Hematopoietic multipotent progenitor cell treated with erythropoietin and hydrocortisone succinate and interleukin-3 and kit ligand, for 6 days (in vitro differentiated cells): ENCODE data around the gene NOMO2.
"Not testable (repeated sequence)": the region's sequence is repeated elsewhere in the genome, so short reads cannot be mapped to it uniquely, and the experiment has no call there.

Source experiments
- DNase-seq: peaks from one replicate; pipeline ENCODE4 v3.0.0-alpha.2; 2015

NOMO2 gene

DNA sequence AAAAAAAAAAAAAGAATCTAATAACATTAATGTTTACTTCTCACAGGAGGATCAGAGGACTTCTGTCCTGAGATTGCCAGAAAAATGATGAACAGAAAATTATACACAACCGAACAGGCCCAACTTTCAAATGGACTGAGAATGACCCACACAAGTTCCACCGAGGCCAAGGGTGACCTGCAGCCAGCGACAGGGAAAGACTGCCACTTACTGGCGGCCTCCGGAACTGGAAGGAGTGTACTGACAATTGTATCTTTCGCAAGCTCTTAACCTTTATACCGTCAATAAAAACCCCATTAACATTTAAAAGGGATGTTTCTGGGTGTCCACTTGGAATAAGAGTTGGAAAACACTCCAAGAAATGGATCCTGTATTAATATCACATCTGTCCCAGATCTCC is 63.5 kb downstream of the NOMO2 start:
- not testable (repeated sequence) for DNase-seq

GRCh38 chr16:18497032-18497431 is 64.9 kb downstream of the NOMO2 start:
- DNase-seq, result not testable (repeated sequence)

DNA sequence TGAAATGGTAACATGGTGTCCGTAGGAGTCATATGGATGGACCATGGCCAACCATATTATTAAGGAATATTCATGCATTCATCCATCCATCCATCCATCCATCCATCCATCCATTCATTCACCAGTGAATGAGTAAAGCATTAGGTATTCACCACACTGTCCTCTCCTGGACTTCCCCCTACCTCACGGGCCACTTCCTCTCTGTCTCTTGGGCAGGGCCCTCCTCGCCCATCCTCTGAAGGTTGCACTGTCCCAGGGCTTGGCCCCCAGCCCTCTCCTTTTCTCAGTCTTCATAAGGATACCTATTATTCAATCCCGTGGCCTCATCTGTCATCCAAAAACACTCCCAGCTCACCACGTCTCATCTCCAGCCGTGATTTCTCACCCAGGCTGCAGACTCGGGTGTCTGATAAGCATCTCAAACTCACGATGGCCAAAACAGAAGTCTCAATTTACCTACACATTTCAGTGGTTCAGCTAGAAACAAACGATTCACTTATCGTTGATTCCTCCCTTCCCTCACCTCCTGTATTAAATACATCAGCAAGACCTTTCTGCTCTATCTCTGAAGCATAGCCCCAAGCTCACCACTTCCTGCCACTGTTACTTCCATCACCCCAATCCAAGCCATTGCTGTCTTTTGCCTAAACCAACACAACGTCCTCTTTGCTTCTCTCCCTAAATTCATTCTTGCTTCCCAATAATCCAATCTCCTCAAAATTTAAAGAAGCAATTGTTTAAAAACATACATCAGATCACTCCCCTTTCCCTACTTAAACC is 69.6 kb downstream of the NOMO2 start:
- not testable (repeated sequence) for DNase-seq

DNA sequence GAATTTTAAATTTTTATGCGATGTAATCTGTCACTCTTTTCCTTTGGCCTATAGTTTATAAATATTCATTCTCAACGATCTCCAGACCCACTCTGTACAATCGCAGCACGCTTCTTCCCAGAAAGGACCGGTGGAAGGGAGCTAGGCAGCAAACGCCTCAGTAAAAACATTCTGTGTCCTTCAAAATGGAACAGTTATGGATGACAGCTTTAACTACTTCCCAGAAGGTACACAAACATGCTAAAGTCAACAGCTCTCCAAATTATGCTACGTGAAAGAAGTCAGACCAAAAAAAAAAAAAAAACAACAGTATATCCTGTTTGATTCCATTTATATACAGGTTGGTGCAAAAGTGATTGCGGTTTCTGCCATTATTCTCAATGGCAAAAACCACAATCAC is 125.9 kb downstream of the NOMO2 start:
- DNase-seq, result not testable (repeated sequence)

DNA sequence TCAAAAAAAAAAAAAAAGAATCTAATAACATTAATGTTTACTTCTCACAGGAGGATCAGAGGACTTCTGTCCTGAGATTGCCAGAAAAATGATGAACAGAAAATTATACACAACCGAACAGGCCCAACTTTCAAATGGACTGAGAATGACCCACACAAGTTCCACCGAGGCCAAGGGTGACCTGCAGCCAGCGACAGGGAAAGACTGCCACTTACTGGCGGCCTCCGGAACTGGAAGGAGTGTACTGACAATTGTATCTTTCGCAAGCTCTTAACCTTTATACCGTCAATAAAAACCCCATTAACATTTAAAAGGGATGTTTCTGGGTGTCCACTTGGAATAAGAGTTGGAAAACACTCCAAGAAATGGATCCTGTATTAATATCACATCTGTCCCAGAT is 146.1 kb downstream of the NOMO2 start:
- not testable (repeated sequence) for DNase-seq

DNA sequence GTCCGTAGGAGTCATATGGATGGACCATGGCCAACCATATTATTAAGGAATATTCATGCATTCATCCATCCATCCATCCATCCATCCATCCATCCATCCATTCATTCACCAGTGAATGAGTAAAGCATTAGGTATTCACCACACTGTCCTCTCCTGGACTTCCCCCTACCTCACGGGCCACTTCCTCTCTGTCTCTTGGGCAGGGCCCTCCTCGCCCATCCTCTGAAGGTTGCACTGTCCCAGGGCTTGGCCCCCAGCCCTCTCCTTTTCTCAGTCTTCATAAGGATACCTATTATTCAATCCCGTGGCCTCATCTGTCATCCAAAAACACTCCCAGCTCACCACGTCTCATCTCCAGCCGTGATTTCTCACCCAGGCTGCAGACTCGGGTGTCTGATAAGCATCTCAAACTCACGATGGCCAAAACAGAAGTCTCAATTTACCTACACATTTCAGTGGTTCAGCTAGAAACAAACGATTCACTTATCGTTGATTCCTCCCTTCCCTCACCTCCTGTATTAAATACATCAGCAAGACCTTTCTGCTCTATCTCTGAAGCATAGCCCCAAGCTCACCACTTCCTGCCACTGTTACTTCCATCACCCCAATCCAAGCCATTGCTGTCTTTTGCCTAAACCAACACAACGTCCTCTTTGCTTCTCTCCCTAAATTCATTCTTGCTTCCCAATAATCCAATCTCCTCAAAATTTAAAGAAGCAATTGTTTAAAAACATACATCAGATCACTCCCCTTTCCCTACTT is 152.2 kb downstream of the NOMO2 start:
- DNase-seq, result not testable (repeated sequence)

- DNase-seq, result not testable (repeated sequence)
Observed at GRCh38 chr16:18401851-18402657, 159.8 kb downstream of the NOMO2 start.

- DNase-seq, result not testable (repeated sequence)
Observed at GRCh38 chr16:18401159-18401558, 160.7 kb downstream of the NOMO2 start.

- not testable (repeated sequence) for DNase-seq
Observed at GRCh38 chr16:18394363-18394762, 167.5 kb downstream of the NOMO2 start.

DNA sequence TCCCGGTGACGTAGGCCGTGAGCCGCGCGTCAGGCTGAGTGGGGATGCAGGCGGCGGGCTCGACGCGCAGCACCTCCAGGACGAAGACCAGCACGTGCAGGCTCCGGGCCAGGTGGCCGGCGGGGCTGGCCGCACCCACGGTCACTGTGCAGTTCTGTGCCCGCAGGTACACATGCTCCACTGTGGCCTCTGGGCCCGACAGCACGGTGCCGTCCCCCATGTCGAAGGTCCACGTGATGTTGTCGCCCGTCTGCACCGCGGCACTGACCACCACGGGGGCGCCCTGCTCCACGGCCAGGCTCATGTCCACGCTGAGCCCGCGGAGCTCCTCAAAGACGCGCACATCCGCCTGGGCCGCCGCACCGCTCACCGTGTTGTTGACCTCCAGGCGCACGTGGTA is 174.1 kb downstream of the NOMO2 start:
- not testable (repeated sequence) for DNase-seq

- DNase-seq, result not testable (repeated sequence)
Observed at GRCh38 chr16:18386517-18386916, 175.4 kb downstream of the NOMO2 start.

DNA sequence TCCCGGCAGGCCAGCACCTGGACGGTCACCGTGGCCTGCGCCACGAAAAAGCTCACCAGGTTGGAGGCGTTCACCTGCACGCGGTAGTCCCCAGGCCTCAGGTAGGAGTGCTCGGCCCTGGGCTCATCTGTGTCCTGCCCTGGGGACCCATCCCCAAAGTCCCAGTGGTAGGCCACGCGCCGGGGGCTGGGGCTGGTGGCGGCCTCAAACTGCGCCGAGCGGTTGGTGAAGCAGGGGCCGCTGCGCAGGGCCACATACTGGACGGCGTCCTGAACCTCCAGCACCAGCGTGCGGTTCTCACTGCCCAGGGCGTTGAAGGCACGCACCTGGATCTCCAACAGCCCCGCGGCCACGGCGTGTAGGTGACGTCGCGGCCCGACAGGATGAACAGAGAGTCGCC is 176.6 kb downstream of the NOMO2 start:
- not testable (repeated sequence) for DNase-seq

DNA sequence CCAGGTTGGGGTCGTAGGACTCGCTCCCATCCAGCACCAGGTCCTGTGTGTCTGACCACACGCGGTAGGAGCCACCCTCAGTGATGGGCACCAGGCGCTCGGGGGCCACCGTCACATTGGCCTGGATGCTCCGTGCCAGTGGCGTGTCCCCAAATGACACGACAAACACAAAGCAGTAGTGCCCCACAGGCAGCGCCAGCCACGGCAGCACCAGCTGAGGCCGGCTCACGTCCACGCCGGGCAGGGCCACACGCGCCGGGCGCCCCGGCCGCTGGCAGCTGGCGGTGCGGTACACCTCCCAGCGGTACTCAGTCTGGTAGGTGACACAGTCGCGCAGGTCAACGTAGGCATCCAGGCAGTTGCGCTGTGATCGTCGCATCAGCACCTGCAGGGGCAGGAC is 177.0 kb downstream of the NOMO2 start:
- not testable (repeated sequence) for DNase-seq

DNA sequence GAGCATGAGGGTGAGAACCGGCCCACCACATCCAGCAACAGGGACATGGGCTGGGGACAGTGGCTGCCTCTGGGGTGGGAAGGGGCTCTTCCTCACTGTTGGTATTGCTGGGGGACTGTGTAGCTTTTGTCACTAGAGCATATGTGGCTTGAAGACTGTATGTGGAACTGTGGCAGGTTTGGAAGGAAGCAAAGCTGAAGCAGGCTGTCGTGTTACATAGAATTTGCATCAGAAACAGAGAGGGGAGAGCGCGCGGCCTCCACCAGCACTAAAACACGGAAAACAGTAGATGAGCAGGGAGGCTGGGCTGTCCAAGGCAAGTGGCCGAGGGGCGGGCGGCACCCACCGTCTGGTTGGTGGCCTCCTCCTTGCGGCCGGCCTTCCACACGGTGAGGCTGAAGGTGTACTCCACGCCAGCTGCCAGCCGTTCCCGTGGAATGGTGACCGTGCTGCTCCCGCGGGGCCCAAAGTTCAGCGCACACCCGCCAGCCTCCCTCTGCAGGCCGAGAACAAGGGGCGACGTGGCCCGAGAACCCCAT is 177.7 kb downstream of the NOMO2 start:
- not testable (repeated sequence) for DNase-seq

- not testable (repeated sequence) for DNase-seq
Observed at GRCh38 chr16:18382696-18383095, 179.2 kb downstream of the NOMO2 start.
